Endometrial microvascular endothelial cells (primary cell): ENCODE measurements around the gene EMP3. TPM values are rescaled to one million over a fixed set of nuclear protein-coding genes. Genes with fewer than 3 reads are reported as not detected.

Source experiments
- in situ Hi-C: cut with HindIII; loops from 2 replicates; pipeline ENCODE4 v1.10.0; 2017; ENCODE audit warnings: low sequenced_read_pairs, low pct_unique_long_range_greater_than_20kb; ENCODE audit errors: inconsistent ontology term
- total RNA-seq: library from RNA; depleted of rRNA; stranded (reverse); fragments of >200 nt; gene quantifications from one replicate; pipeline ENCODE4 v1.2.3, GENCODE V29; 2015; ENCODE audit errors: inconsistent ontology term

The EMP3 gene
- total RNA-seq, 1 donor from 2014 or later = 90.4 TPM

DNA sequence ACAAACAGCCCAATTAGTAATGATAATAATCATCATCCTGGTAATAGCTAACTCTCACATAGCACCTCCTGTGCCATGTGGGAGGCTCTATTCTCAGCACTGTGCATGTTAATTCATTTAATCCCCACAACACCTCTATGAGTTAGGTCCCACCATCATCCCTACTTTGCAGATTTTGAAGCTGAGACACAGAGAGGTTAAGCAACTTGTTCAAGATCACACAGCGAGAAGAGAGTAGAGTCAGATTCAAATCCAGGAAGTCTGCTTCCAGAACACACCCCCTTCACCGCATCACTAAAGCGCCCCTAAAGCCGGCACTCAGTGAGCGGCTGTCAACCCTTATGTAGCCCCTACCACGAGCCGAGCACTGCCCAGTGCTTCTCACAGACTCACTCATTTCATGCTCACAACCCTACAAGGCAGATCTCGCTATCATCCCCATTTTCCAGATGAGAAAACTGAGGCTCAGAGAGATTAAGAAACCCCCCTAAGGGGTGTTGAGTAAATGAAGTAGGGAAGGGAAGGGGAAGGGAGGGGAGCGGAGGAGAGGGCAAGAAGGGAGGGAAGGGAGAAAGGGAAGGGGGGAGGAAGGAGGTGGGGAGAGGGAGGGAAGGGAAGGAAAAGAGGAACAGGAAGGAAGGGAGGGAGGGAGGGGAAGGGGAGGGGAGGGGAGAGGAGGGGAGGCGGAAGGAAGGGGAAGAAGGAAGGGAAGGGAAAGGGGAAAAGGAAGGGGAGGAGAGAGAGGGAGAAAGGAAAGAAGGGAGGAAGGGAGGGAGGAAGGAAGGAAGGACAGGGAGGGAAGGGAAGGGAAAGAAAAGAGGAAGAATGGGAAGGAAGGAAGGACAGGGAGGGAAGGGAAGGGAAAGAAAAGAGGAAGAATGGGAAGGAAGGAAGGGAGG is 16.4 kb downstream of the EMP3 start:
- in situ Hi-C loops = no loop called here

- in situ Hi-C loops = no loop called here
Observed at GRCh38 chr19:48342414-48342738, 17.0 kb downstream of the EMP3 start.

DNA sequence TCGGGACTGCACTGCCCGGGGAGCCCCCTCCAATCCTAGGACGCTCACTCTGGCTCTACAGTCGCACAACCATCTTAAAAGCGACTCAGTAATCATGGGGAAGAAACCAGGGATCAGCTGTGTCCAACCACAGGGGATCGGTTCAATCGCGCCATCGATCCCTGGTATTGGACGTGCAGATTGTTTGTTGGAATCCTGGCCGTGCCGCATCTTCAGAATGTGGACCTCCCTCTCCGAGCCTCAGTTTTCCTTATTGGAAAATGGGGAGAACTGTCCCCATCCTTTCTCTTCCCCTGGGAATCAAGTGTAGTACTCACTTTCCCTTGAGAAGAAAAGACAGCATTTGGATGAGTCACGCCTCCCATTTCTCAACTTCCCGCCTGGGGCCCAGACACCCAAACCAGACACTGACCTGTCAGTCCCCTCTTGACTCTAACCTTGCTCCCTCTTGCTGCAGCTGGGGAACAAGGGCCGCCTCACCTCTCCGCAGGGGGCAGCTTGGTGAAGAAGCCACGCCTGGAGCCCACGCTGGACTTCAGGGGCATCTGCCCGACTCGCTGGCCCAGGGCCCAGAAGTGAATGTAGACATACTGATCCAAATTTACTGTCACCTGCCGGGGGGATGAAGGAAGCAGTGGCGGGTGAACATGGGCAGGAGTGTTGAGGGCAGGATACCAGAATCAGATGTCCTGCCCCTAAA is 17.6 kb downstream of the EMP3 start:
- in situ Hi-C loops = no loop called here

GRCh38 chr19:48344892-48345291 is 19.5 kb downstream of the EMP3 start:
- in situ Hi-C loops = no loop called here

- in situ Hi-C loops = no loop called here
Observed at GRCh38 chr19:48346191-48346590, 20.8 kb downstream of the EMP3 start.

DNA sequence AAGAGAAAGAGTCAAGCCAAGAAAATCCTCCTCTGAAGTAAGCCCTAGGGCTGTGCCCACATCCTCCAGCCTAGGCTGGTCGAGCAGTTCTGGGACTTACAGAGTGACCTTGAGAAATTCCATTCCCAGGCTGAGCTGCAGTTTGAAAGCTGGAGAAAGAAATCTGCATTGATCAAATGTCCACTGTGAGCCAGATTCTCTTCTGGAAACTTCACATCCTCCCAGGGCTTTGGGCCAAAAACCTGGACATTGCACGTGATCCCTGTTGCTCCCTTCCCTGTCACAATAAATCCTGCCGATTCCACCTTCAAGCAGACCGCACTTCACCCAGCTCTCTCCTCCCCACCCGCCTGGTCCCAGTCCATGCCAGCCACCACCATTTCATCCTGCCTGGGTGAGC is 22.7 kb downstream of the EMP3 start:
- in situ Hi-C loops = no loop called here

- in situ Hi-C loops = no loop called here
Observed at GRCh38 chr19:48348737-48349136, 23.4 kb downstream of the EMP3 start.

DNA sequence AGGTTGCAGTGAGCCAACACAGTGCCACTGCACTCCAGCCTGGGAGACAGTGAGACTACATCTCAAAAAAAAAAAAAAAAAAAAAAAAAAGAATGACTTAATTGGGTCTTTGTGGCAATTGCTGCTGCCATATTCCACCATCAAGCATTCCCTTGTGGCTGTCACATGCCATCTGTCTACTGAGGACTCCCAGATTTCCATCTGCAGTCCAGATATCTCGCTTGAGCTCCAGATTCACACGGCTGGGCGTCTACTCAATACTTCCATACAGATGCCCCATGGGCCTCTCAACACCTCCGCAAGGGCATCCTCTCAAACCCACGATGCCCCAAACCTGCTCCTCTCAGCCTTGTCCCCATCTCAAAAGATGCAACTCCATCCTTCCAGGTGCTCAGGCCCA is 25.5 kb downstream of the EMP3 start:
- in situ Hi-C loops = no loop called here

GRCh38 chr19:48351341-48351752 is 26.0 kb downstream of the EMP3 start:
- in situ Hi-C loops = no loop called here

DNA sequence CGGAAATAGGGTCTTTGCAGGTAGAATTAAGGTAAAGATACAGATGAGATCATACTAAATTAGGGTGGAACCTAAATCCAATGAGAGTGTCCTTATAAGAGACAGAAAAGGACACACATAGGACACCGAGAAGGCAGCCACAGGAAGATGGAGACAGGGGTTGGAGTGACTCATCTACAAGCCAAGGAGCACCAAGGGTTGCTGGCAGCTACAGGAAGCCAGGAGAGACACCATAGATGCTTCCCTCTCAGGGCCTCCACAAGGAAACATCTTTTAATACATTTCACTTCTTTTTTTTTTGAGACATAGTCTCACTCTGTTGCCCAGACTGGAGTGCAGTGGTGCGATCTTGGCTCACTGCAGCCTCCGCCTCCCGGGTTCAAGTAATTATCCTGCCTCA is 28.3 kb downstream of the EMP3 start:
- in situ Hi-C loops = no loop called here

GRCh38 chr19:48354332-48354992 is 29.1 kb downstream of the EMP3 start:
- in situ Hi-C loops = no loop called here

DNA sequence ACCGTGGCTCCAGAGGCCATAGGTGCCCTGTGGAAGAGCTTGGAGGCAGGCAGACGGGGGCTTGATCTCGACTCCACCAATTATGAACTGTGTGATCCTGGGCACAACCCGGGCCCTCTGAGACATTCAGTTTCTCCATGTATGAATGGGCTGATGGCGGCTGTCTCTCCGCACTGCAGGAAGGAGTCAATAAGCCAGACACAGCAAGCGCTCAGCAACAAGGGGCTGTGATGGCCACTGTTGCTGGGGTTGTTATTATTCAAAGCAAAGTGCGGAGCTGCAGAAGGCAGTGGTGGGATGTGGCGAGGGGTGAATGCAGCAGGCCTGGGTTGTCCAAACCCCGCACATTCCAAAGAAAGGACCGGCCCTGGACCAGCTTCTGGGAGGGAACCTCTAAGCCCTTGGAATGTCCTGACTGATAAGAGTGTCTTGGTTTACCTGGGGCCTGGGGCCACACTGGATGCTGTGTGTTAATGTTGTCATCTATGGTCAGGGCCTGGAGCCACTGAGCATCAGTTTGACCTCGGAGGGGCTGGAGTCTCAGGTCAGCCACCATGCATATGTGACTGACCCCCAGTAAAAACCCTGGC is 30.1 kb downstream of the EMP3 start:
- in situ Hi-C loops = no loop called here

DNA sequence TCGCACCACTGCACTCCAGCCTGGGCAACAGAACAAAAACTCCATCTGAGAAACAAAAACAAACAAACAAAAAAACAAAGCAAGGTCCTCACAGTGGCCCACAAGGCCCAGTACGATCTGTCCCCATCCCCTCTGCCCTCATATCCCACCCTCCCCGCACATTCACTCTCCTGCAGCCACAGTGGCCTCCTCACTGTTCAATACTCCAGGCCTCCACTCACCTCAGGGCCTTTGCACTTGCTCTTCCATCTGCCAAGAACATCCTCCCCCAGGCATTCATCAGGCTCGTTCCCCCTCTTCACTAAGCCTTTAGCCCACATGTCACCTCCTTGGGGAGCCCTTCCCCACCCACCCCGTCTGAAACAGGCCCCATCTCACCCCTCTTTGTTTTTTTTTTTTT is 33.8 kb downstream of the EMP3 start:
- in situ Hi-C loops = no loop called here

- in situ Hi-C loops = no loop called here
Observed at GRCh38 chr19:48361912-48362311, 36.6 kb downstream of the EMP3 start.

GRCh38 chr19:48362716-48363499 is 37.6 kb downstream of the EMP3 start:
- in situ Hi-C loops = no loop called here

DNA sequence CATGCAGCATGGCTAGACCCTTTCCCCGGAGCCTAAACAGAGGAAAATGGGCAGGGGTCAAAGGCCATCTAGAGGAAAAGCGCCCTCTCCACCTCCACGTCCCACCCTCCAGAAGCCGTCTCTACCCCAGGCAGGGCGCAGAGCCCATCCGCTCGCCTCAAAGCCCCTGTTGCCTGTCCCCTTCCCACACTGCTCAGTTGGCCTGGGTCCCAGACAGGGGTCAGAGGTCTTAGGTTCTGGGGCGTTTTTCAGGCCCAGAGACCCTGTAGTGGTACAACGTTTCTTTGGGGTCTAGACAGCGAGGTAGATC is 38.1 kb downstream of the EMP3 start:
- in situ Hi-C loops = no loop called here

GRCh38 chr19:48363810-48364597 is 38.7 kb downstream of the EMP3 start, which contains the start of the genes SYNGR4 and TMEM143:
TSS of gene SYNGR4 (plus strand) at chr19:48364367. CDS start at chr19:48365843, 1,476 bp downstream.
TSS of gene TMEM143 (minus strand) at chr19:48363940. CDS start at chr19:48363920, 20 bp downstream.
- in situ Hi-C loops = no loop called here
